ENCODE results near the gene SPACA4. TPM values are rescaled to one million over a fixed set of nuclear protein-coding genes. Genes with fewer than 3 reads are reported as not detected.

SPACA4 gene
- polyA plus RNA-seq, 1 donor (not counting 4 experiments of a cell fraction or from before 2014, with no cell fraction given) = 0.08 TPM

- FAIRE-seq = no peak
- H3K36me3 ChIP-seq (ENCODE audit: control insufficient read depth in 2 of 2, extremely low read depth in 1 of 2, insufficient read depth in 2 of 2, low read length in 2 of 2) = no peaks in the 10 kb centered on the region
These were observed 45.1 kb downstream of the SPACA4 start for GRCh38 chr19:48651683-48652048.

DNA sequence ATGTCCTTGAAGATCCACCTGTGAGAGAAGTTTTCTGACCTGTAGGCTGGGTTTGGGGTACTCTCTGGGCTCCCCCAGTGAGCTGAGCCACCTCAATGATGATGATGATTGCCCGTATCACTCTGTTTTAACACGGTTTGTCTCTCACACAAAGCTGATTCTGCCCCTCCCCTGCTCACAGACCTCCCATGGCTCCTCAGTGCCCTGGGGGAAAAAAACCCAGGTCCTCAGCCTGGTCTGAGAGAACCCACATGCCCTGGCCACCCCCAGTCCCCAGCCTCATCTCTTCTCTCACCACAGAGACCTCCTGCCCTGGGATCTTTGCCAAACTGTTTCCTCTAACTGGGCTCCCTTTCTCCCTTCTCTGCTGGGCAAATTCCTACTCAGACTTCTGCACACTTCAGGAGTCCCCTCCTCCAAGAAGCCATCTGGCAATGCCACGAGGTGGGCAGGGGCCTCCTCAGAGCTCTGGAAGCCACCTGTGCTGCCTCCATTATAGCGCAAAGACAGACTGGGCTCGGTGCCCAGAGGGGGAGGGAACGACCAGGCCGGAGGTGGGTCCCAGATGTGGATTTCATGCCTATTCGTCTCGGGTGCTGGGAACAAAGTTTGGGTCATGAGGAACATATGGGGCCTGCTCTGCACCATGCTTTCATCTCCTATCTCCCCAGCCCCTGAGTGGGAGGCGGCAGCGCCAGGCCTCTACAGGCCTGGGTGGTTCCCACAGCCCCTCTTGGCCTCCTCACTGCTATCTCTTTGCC lies 47.9 kb downstream of the SPACA4 start:
- no peak overlapping the region for H3K4me2 ChIP-seq (ENCODE audit: control insufficient read depth, extremely low read depth, insufficient read depth, low read depth, low read length)
- no peaks in the 10 kb centered on the region for H3K79me2 ChIP-seq (ENCODE audit: control insufficient read depth, insufficient read depth, low read length)
- H2AFZ ChIP-seq (ENCODE audit: control insufficient read depth, low read length) = no peak overlapping the region
- no peaks in the 10 kb centered on the region for H4K20me1 ChIP-seq (ENCODE audit: control insufficient read depth, extremely low read depth, insufficient read depth, low read length)
- H3K9ac ChIP-seq (ENCODE audit: control insufficient read depth, extremely low read depth, insufficient read depth, low read length) = no peak overlapping the region
- dilution Hi-C loops (cut with MboI; ENCODE audit: extremely low pct_ligation_motif_present, low sequenced_read_pairs) = no loop called here
- no peak overlapping the region for H3K27ac ChIP-seq (ENCODE audit: control insufficient read depth, insufficient read depth, low read length)
- DNase-seq (ENCODE audit: low read depth, low spot score) (no peak), FAIRE-seq (no peak)
- H3K9me1 ChIP-seq (ENCODE audit: control insufficient read depth, extremely low read depth, insufficient read depth, low read length) = no peaks in the 10 kb centered on the region
- no peaks in the 10 kb centered on the region for H3K9me3 ChIP-seq (ENCODE audit: control insufficient read depth, low read depth, low read length)
- TF ChIP-seq CTCF (optimal IDR thresholded peaks at IDR 0.05 in 1 of 3, IDR thresholded peaks at IDR 0.05 in 1 of 3, conservative IDR thresholded peaks at IDR 0.05 in 1 of 3; ENCODE audit: extremely low read depth in 1 of 3, insufficient read depth in 2 of 3, low read length in 3 of 3) (no peak), EZH2 (IDR thresholded peaks at IDR 0.05; ENCODE audit: low read length) (no peak)
- H3K36me3 ChIP-seq (ENCODE audit: control insufficient read depth in 2 of 2, extremely low read depth in 1 of 2, insufficient read depth in 2 of 2, low read length in 2 of 2) = no peaks in the 10 kb centered on the region
- peaks cover 7% of the 10 kb centered on the region for H3K4me1 ChIP-seq (ENCODE audit: control insufficient read depth, extremely low read depth, insufficient read depth, low read length)
- no peak overlapping the region for H3K4me3 ChIP-seq (ENCODE audit: control insufficient read depth in 2 of 3, extremely low read depth in 1 of 3, insufficient read depth in 2 of 3, low read depth in 1 of 3, low read length in 3 of 3)
- H3K27me3 ChIP-seq (ENCODE audit: control insufficient read depth, extremely low read depth, insufficient read depth, low read length) = no peaks in the 10 kb centered on the region

More at GRCh38 chr19:48651683-48652048, 45.1 kb downstream of the SPACA4 start:
- H3K4me3 ChIP-seq (ENCODE audit: control insufficient read depth in 2 of 3, extremely low read depth in 1 of 3, insufficient read depth in 2 of 3, low read depth in 1 of 3, low read length in 3 of 3) = no peak overlapping the region
- dilution Hi-C loops (cut with MboI; ENCODE audit: extremely low pct_ligation_motif_present, low sequenced_read_pairs) = no loop called here
- H3K9me1 ChIP-seq (ENCODE audit: control insufficient read depth, extremely low read depth, insufficient read depth, low read length) = no peaks in the 10 kb centered on the region
- no peak for TF ChIP-seq EZH2 (IDR thresholded peaks at IDR 0.05; ENCODE audit: low read length)
- TF ChIP-seq CTCF (optimal IDR thresholded peaks at IDR 0.05 in 1 of 3, IDR thresholded peaks at IDR 0.05 in 1 of 3, conservative IDR thresholded peaks at IDR 0.05 in 1 of 3; ENCODE audit: extremely low read depth in 1 of 3, insufficient read depth in 2 of 3, low read length in 3 of 3) = no peak
- no peaks in the 10 kb centered on the region for H3K9me3 ChIP-seq (ENCODE audit: control insufficient read depth, low read depth, low read length)
- peaks cover 7% of the 10 kb centered on the region for H3K4me1 ChIP-seq (ENCODE audit: control insufficient read depth, extremely low read depth, insufficient read depth, low read length)
- no peak overlapping the region for H3K27ac ChIP-seq (ENCODE audit: control insufficient read depth, insufficient read depth, low read length)
- no peaks in the 10 kb centered on the region for H3K79me2 ChIP-seq (ENCODE audit: control insufficient read depth, insufficient read depth, low read length)
- no peaks in the 10 kb centered on the region for H4K20me1 ChIP-seq (ENCODE audit: control insufficient read depth, extremely low read depth, insufficient read depth, low read length)
- no peak overlapping the region for H3K9ac ChIP-seq (ENCODE audit: control insufficient read depth, extremely low read depth, insufficient read depth, low read length)
- H3K27me3 ChIP-seq (ENCODE audit: control insufficient read depth, extremely low read depth, insufficient read depth, low read length) = no peaks in the 10 kb centered on the region
- no peak for DNase-seq (ENCODE audit: low read depth, low spot score)
- H2AFZ ChIP-seq (ENCODE audit: control insufficient read depth, low read length) = no peak overlapping the region
- H3K4me2 ChIP-seq (ENCODE audit: control insufficient read depth, extremely low read depth, insufficient read depth, low read depth, low read length) = no peak overlapping the region
